GM19193 (cell line): Measurements from ENCODE around the gene DUS1L.
A peak's percentile ranks its signal among the peaks of the same experiment; 100 is the strongest.

Experiments
- POLR2A ChIP-seq: IDR thresholded peaks from 4 replicates; pipeline ENCODE4 v1.6.1; 2011; ENCODE audit not compliant: insufficient read depth, insufficient read length; ENCODE audit errors: extremely low read depth

DUS1L gene

GRCh38 chr17:82025401-82026107 is 40.0 kb downstream of the DUS1L start:
- TF ChIP-seq POLR2A: no peak

- TF ChIP-seq POLR2A: no peak
Observed at GRCh38 chr17:82024859-82025258, 40.7 kb downstream of the DUS1L start.

GRCh38 chr17:82023447-82024241 is 42.0 kb downstream of the DUS1L start:
- no peak for TF ChIP-seq POLR2A

GRCh38 chr17:82022981-82023446 is 42.6 kb downstream of the DUS1L start, which contains the start of gene LRRC45:
TSS of gene LRRC45 (plus strand) at chr17:82023305. CDS start at chr17:82023644, 339 bp downstream.
- no peak for TF ChIP-seq POLR2A

GRCh38 chr17:82022310-82022980 is 43.2 kb downstream of the DUS1L start, which contains the start of gene CENPX:
TSS of gene CENPX (minus strand) at chr17:82022878. CDS start at chr17:82022861, 17 bp downstream.
- TF ChIP-seq POLR2A: peak; percentile 67

- TF ChIP-seq POLR2A: no peak
Observed at GRCh38 chr17:82021900-82022309, 43.7 kb downstream of the DUS1L start.

- TF ChIP-seq POLR2A: no peak
Observed at GRCh38 chr17:82021107-82021899, 44.3 kb downstream of the DUS1L start.

- TF ChIP-seq POLR2A: no peak
Observed at GRCh38 chr17:82020572-82021106, 45.0 kb downstream of the DUS1L start.

GRCh38 chr17:82019690-82020571 is 45.7 kb downstream of the DUS1L start:
- TF ChIP-seq POLR2A: no peak

GRCh38 chr17:82018989-82019689 is 46.5 kb downstream of the DUS1L start:
- TF ChIP-seq POLR2A: no peak

GRCh38 chr17:82018152-82018988 is 47.2 kb downstream of the DUS1L start:
- no peak for TF ChIP-seq POLR2A
